Subcutaneous abdominal adipose tissue (tissue), 5 donors: ENCODE results near the gene IL5RA.

Experiments used
- H3K27ac ChIP-seq: one replicate; pipeline ENCODE4 v1.7.0; 2013; ENCODE audit warnings: low read depth, mild to moderate bottlenecking, inconsistent platforms, low read length, moderate library complexity
- H3K27me3 ChIP-seq, 5 donors: one replicate each; pipeline ENCODE4 v1.7.0; 2013; ENCODE audit warnings: low read length in 5 of 5, inconsistent platforms in 1 of 5; ENCODE audit not compliant: control insufficient read depth in 5 of 5, insufficient read depth in 4 of 5
- H3K36me3 ChIP-seq, 5 donors: one replicate each; pipeline ENCODE4 v1.7.0; 2013; ENCODE audit warnings: low read length in 5 of 5; ENCODE audit not compliant: control insufficient read depth in 5 of 5, insufficient read depth in 5 of 5
- H3K4me1 ChIP-seq, 5 donors: one replicate each; pipeline ENCODE4 v1.7.0; 2013; ENCODE audit warnings: low read length in 5 of 5, mild to moderate bottlenecking in 3 of 5, moderate library complexity in 1 of 5; ENCODE audit not compliant: control insufficient read depth in 5 of 5, insufficient read depth in 5 of 5
- H3K4me3 ChIP-seq, 5 donors: one replicate each; pipeline ENCODE4 v1.7.0; 2013; ENCODE audit warnings: low read length in 5 of 5, low read depth in 1 of 5
- H3K9ac ChIP-seq, 5 donors: one replicate each; pipeline ENCODE4 v1.7.0; 2013; ENCODE audit warnings: low read length in 5 of 5, mild to moderate bottlenecking in 4 of 5, moderate library complexity in 3 of 5
- H3K9me3 ChIP-seq, 5 donors: one replicate each; pipeline ENCODE4 v1.7.0; 2013; ENCODE audit warnings: low read length in 5 of 5; ENCODE audit not compliant: control insufficient read depth in 5 of 5
- donor health status: healthy.
- donor health status: healthy.
- donor health status: healthy.
- donor health status: healthy.
- donor health status: healthy.

The IL5RA gene, protein sequence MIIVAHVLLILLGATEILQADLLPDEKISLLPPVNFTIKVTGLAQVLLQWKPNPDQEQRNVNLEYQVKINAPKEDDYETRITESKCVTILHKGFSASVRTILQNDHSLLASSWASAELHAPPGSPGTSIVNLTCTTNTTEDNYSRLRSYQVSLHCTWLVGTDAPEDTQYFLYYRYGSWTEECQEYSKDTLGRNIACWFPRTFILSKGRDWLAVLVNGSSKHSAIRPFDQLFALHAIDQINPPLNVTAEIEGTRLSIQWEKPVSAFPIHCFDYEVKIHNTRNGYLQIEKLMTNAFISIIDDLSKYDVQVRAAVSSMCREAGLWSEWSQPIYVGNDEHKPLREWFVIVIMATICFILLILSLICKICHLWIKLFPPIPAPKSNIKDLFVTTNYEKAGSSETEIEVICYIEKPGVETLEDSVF

GRCh38 chr3:3110299-3110630 lies at the start of gene IL5RA:
Gene IL5RA, minus strand, starts transcription at chr3:3110374. Its CDS starts 5,390 bp downstream, at chr3:3104984.
- H3K4me3 ChIP-seq = no peak within 1 kb of the TSS

GRCh38 chr3:3157484-3157883 lies 47.3 kb upstream of the IL5RA start:
- Histone ChIP-seq H3K36me3 (peaks cover 58 to 77% (median 74%) of the 10 kb centered on the region in 5 donors), H3K27ac (no peak overlapping the region), H3K9ac (no peak overlapping the region), H3K9me3 (no peaks in the 10 kb centered on the region), H3K4me3 (no peak overlapping the region), H3K4me1 (peaks cover 0 to 9% (median 6%) of the 10 kb centered on the region in 5 donors), H3K27me3 (no peaks in the 10 kb centered on the region)

More at GRCh38 chr3:3110299-3110630, at the start of gene IL5RA:
- no peak within 1 kb of the TSS for H3K9ac ChIP-seq
- H3K27me3 ChIP-seq = no peaks in the 10 kb centered on the region
- peaks cover 0 to 3% (median 0%) of the 10 kb centered on the region in 5 donors for H3K4me1 ChIP-seq
- H3K9me3 ChIP-seq = no peaks in the 10 kb centered on the region
- no peaks in the 10 kb centered on the region for H3K36me3 ChIP-seq
- H3K27ac ChIP-seq = no peak within 1 kb of the TSS

- peaks cover 70 to 81% (median 79%) of the 10 kb centered on the region in 5 donors for H3K36me3 ChIP-seq
- H3K9me3 ChIP-seq = no peaks in the 10 kb centered on the region
- no peak overlapping the region for H3K4me3 ChIP-seq
- peaks cover 0 to 9% (median 6%) of the 10 kb centered on the region in 5 donors for H3K4me1 ChIP-seq
- no peak overlapping the region for H3K27ac ChIP-seq
- H3K27me3 ChIP-seq = no peaks in the 10 kb centered on the region
- H3K9ac ChIP-seq = no peak overlapping the region
Measured at GRCh38 chr3:3154879-3155610, 44.9 kb upstream of the IL5RA start.

DNA sequence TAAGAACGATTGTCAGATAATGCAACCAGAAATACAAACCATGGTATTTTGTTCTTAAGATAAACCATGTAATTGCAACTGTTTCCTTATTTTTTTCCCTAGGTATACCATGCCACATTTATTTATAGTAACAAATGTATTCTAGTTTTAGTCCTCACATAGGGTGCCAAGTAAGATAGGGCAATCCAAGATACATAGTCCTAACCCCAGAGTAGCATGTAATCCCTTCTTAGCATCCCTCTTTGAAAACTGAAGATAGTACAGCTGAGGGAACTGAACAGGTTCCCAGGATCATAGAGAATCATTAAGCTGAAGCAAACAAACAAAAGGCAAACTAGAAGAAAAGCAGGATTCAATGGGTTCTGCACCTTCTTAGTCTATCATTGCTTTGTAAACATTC lies 41.3 kb upstream of the IL5RA start:
- peaks cover 74 to 93% (median 83%) of the 10 kb centered on the region in 5 donors for H3K36me3 ChIP-seq
- no peak overlapping the region for H3K27ac ChIP-seq
- no peaks in the 10 kb centered on the region for H3K27me3 ChIP-seq
- no peaks in the 10 kb centered on the region for H3K9me3 ChIP-seq
- H3K4me1 ChIP-seq = peaks cover 0 to 9% (median 6%) of the 10 kb centered on the region in 5 donors
- H3K9ac ChIP-seq = no peak overlapping the region
- H3K4me3 ChIP-seq = no peak overlapping the region

DNA sequence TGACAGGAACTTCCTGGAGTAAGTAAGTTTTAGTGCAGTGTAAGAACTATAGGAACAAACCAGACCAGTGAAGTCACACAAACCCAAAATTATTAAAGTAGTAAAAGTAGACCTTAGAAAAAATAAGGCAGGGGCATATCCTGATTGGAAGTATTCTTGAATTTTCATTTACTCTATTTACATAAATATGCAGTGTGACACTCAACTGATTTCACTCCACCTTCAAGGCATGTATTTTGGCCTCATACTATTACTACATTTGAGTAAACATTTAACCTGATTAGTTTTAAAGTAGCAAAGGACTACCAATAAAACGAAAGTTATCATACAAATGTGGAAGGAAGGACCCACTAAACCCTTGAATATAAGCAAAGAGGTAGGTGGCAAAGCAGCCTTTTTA lies 39.4 kb upstream of the IL5RA start:
- H3K9me3 ChIP-seq = no peaks in the 10 kb centered on the region
- no peaks in the 10 kb centered on the region for H3K27me3 ChIP-seq
- no peak overlapping the region for H3K27ac ChIP-seq
- H3K9ac ChIP-seq = no peak overlapping the region
- H3K4me3 ChIP-seq = no peak overlapping the region
- no peaks in the 10 kb centered on the region for H3K4me1 ChIP-seq
- peaks cover 75 to 92% (median 86%) of the 10 kb centered on the region in 5 donors for H3K36me3 ChIP-seq

DNA sequence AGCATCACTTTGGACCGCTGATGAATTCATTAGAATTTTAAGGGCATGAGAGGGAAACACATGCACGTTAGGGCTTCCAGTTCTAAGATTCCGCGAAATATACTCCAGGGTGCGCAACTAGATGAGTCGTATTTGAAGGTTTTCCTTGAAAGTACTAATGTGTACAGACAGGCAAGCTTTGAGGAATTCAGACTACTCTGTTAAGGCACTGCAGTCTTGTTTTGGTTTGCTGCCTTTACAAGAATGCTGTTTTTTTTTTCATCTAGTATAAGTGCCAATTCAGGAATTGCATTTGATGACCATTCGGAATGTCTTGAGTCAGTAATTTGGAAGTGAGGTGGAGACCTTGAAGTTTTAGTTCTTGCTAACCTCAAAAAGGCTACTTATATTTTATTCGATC lies 35.7 kb upstream of the IL5RA start:
- no peak overlapping the region for H3K9ac ChIP-seq
- no peaks in the 10 kb centered on the region for H3K4me1 ChIP-seq
- peaks cover 64 to 88% (median 77%) of the 10 kb centered on the region in 5 donors for H3K36me3 ChIP-seq
- no peak overlapping the region for H3K27ac ChIP-seq
- H3K9me3 ChIP-seq = no peaks in the 10 kb centered on the region
- H3K27me3 ChIP-seq = no peaks in the 10 kb centered on the region
- no peak overlapping the region for H3K4me3 ChIP-seq

DNA sequence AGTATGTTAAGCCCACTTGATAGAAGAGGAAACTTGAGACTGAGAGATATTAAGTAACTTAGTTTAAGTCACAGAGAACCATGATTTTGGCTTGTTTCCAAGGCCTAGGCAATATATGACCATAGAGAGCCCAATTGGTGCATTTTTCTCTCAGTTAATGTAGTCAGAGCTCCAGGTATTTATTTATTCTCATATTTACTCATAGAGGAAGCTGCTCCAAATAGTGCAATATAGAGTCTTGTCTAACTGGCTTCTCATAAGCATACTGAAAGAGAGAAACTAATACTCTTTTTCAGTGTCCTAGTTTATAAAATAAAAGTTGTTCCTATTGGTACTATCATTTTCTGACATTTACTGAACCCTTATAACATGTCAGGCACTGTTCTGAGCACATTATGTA lies 31.8 kb upstream of the IL5RA start:
- no peak overlapping the region for H3K9ac ChIP-seq
- H3K9me3 ChIP-seq = no peaks in the 10 kb centered on the region
- H3K4me3 ChIP-seq = no peak overlapping the region
- no peaks in the 10 kb centered on the region for H3K27me3 ChIP-seq
- peaks cover 45 to 75% (median 61%) of the 10 kb centered on the region in 5 donors for H3K36me3 ChIP-seq
- no peaks in the 10 kb centered on the region for H3K4me1 ChIP-seq
- no peak overlapping the region for H3K27ac ChIP-seq

- Histone ChIP-seq H3K27ac (no peak overlapping the region), H3K9me3 (no peaks in the 10 kb centered on the region), H3K36me3 (peaks cover 21 to 47% (median 27%) of the 10 kb centered on the region in 5 donors), H3K4me3 (no peak overlapping the region), H3K4me1 (no peaks in the 10 kb centered on the region), H3K27me3 (no peaks in the 10 kb centered on the region), H3K9ac (no peak overlapping the region)
Measured at GRCh38 chr3:3137526-3137925, 27.4 kb upstream of the IL5RA start.

- Histone ChIP-seq H3K4me3 (no peak overlapping the region), H3K27ac (no peak overlapping the region), H3K9ac (no peak overlapping the region), H3K4me1 (no peaks in the 10 kb centered on the region), H3K9me3 (no peaks in the 10 kb centered on the region), H3K27me3 (no peaks in the 10 kb centered on the region), H3K36me3 (peaks cover 10 to 36% (median 21%) of the 10 kb centered on the region in 5 donors)
Measured at GRCh38 chr3:3134750-3135448, 24.7 kb upstream of the IL5RA start.

DNA sequence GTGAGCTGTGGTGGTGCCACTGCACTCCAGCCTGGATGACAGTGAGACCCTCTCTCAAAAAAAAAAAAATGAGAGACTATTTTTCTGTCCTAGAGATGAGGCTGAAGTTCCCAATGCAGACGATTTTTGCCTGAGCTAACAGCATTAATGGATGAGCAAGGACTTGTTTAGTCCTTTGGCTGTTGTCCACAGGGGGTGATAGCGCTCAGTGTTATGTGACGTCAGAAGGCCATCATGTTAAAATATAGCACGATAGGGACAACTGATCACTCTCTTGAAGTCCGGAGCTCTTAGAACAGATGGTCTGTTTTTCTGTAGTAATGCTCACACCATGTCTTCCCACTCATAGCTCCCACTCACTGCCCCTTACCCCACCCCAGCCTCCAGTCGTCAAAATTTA lies 23.3 kb upstream of the IL5RA start:
- Histone ChIP-seq H3K9ac (no peak overlapping the region), H3K27me3 (no peaks in the 10 kb centered on the region), H3K36me3 (peaks cover 6 to 33% (median 21%) of the 10 kb centered on the region in 5 donors), H3K27ac (no peak overlapping the region), H3K4me3 (no peak overlapping the region), H3K9me3 (no peaks in the 10 kb centered on the region), H3K4me1 (peaks cover 0 to 7% (median 0%) of the 10 kb centered on the region in 5 donors)
